Endometrium (tissue), 2 donors: ENCODE results near the gene RNF113B.

ENCODE experiments used
- FAIRE-seq: peaks from 2 replicates; lab custom pipeline; 2012; peaks lifted over from hg19 to GRCh38; lab: Jason Lieb, UNC
- donor health status: control.
- donor health status: control.

RNF113B gene

DNA sequence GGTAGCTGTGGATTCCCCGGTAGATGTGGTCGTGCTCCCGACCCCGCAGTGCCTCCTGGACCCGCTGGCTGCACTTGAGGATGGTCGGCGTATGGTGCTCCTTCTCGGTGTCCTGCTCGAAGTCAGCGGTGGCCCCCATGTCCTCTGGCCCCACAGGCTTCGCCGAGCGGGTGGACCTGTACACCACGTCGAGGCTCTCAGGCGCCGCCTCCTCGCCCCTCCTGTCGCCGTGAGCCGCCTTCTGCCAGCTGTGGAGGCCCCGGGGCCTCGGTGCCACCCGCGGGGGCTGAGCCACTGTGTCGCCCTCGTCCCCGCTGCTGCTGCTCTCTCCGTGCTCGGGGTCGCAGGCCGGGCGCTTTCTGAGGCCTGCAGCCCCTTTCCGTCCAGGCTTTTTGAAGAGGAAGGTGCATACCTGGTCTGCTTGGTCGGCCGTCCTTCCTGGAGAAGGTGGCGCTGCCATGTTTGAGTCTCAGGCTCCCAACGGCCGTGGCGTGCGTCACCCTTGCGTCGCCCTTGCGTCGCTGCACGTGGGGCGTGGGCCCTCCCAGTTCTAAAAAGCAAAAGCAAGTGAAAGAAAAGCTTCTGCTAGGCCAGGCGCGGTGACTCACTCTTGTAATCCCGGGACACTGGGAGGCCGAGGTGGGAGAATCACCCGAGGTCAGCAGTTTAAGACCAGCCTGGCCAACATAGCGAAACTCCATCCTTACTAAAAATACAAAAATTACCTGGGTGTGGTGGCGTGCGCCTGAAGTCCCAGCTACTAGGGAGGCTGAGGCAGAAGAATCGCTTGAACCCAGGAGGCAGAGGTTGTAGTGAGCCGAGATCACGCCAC, at the start of gene RNF113B:
Gene RNF113B (minus strand): TSS at position 493 of the 832 bp plus-strand sequence. CDS start 33 bp downstream, at position 460.
- no peak for FAIRE-seq

DNA sequence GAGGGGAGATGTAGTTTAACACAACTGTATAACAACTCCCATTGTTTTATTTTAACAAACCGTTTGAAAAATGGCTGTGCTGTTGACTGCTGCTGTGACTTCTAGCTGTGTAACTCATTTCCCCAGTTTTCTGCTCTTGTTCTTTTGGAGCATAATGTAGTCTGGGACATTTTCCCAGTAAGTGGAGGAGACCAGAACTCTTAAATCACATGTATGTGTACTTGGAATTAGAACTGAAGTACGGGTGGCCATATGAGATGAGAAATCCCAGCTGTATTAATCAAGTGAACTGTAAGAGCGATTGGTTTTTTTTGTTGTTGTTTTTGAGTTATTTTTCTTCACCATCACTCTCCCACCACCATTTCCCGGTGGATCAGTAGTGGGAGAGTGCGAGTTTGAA, 49.4 kb upstream of the RNF113B start:
- peak; percentile 37 for FAIRE-seq

- FAIRE-seq: no peak
Measured at GRCh38 chr13:98225036-98225940, 48.2 kb upstream of the RNF113B start.

DNA sequence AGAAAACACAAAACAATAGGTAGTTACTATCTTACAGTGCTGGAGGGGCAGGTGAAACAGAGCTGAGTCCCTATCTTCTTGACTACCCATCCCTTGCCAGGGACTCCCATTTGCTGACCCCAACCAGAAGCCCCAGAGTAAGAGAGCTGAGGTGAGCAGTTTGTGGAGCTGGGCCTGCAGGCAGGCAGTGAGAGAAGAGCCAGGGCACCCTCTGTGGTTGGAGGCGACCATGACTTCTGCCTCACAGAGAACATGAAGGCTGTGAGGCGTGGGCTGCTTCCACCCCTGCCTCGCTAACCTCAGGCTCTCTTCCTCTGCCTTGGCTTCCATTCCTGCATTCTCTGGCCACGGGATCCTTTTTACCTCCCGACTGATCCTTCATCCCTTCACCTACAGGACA, 47.5 kb upstream of the RNF113B start:
- no peak for FAIRE-seq

DNA sequence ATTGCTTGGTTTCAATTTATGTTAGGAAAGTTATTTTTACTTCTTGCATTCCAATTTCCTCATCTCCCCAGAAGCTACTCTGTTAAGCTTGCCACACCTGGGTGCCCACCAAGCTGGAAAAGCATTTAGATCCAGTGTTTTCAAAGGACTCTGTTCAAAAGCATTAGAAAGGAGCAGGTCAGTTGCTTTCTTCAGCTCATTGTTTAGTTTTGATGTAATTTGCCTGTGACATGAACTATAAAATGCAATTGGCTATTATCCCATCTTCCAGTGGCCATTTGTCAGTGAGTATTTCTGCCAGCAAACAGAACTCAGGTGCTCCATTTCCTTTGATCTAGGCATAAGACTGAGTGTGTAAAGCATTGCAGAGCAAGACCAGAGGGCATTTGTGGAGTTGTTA, 46.7 kb upstream of the RNF113B start:
- no peak for FAIRE-seq

- FAIRE-seq: no peak
Measured at GRCh38 chr13:98222816-98223215, 45.7 kb upstream of the RNF113B start.

DNA sequence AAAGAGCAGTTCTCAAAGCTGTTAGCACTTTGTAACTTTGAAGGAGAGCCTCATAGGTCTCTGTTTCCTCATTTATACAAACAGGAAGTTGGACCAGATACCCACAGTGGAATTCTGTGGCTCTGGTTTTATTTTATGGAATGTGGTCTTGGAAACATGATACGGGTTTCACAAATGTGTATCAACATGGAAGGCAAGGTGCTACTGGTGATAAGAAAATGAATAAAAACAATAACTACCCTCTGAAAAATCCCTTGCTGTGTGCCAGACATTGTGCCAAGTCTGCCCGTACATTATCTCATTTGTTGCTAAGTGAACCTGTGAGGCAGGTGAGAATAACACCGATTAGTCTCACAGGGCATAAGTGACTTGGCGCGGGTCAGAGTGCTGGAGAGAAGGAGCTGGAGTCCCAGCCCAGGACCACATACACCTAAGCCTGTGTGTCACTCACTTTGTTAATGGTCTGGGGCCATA, 45.0 kb upstream of the RNF113B start:
- FAIRE-seq: no peak

GRCh38 chr13:98221234-98221633, 44.2 kb upstream of the RNF113B start:
- no peak for FAIRE-seq

DNA sequence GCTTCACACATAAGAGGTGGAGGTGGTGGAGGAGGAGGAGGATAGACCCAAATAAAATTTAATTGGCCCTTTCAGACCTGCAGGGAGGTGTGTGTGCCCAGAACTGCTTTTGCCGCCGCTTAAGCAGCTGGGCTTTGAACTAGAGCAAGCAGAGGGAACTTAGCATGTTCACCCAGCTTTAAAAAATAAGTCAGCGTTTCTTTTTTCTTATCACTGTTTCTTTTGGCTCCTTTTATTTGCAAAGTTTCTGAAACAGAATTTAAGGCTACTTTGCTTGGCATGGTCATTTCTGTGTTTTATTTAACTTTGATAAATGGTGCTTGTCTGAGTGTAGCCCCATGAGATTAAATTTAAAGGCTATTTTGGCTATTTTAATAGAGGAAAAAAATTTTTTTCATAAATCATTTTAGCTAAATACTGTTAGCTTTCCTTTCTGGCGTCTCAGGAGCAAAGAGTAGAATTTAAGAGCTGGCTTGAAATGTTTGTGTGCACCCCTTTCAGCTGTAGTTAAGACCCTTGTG, 43.3 kb upstream of the RNF113B start:
- peak; percentile 89 for FAIRE-seq

- FAIRE-seq: no peak
Measured at GRCh38 chr13:98219685-98220084, 42.6 kb upstream of the RNF113B start.

GRCh38 chr13:98217597-98217996, 40.5 kb upstream of the RNF113B start:
- no peak for FAIRE-seq

GRCh38 chr13:98216711-98217285, 39.7 kb upstream of the RNF113B start:
- no peak for FAIRE-seq

GRCh38 chr13:98216135-98216565, 39.1 kb upstream of the RNF113B start:
- FAIRE-seq: no peak

GRCh38 chr13:98215508-98215907, 38.4 kb upstream of the RNF113B start:
- no peak for FAIRE-seq

- FAIRE-seq: no peak
Measured at GRCh38 chr13:98214707-98215106, 37.6 kb upstream of the RNF113B start.

DNA sequence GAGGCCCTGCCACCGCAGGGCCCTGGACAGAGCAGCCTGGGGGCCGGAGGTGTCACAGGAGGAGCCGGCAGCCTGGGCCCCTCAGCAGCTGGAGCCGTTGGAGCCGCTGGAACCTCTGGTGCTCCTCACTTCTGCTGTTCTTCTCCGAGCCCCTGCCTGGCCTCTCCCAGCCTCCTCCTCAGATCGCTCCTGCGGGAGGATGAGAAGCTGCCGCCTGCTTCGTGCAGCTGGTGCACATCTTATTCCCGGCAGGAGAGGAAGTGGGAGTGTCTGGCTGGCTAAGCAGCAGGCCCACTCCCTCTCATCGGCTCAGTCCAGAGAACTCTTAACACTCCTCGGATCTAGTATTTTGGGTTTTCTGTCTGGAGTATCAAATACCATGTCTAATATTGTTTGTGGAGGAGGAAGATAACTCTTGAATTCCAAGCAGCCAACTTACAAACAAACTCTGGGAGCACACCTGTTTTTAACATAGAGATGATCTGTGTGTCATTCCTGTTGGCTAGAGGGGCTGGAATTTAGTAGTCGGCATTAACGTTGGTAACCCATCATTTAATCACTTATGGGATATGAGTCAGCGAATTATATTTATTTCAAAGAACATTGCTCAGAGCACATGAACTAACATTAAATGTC, 37.1 kb upstream of the RNF113B start:
- peak; percentile 87 for FAIRE-seq

- no peak for FAIRE-seq
Measured at GRCh38 chr13:98213354-98213753, 36.3 kb upstream of the RNF113B start.

DNA sequence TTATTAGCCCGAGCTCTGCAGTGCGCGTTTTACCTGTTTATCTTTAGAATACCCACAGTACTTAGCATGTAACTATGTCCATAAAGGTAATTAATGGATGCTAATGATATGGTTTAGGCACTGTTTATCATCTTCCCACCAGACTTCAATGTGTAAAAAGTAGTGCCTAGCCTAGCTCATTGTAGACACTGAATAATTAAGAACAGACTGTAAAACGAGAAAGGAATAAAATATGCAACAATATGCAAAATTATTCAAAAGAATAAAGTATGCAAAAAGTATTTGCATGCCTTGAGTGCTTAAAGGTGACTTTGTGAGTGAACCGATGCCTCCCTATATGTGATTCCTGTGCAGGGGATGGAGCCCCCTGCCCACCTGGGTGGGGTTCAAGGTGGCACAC, 35.7 kb upstream of the RNF113B start:
- no peak for FAIRE-seq

- FAIRE-seq: no peak
Measured at GRCh38 chr13:98208606-98209005, 31.5 kb upstream of the RNF113B start.

GRCh38 chr13:98207416-98207815, 30.3 kb upstream of the RNF113B start:
- no peak for FAIRE-seq

- FAIRE-seq: peak; percentile 48
Measured at GRCh38 chr13:98206946-98207345, 29.9 kb upstream of the RNF113B start.

DNA sequence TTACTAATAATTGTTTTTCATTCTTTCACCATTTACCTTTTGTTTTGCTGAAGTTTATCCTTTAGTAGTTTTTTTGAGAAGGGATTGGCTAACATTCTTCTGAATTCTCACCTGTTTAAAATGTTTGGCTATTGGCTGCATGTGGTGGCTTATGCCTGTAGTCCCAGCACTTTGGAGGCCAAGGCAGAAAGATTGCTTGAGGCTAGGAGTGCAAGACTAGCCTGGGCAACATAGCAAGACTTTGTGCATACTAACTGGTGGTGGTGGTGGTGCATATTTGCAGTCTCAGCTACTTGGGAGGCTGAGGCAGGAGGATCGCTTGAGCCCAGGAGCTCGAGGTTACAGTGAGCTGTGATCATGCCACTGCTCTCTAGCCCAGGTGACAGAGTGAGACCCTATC, 27.5 kb upstream of the RNF113B start:
- no peak for FAIRE-seq
